ENCODE data around the gene ANKRD13C.
"Not testable (repeated sequence)": the region's sequence is repeated elsewhere in the genome, so short reads cannot be mapped to it uniquely, and the experiment has no call there.

The ANKRD13C gene

DNA sequence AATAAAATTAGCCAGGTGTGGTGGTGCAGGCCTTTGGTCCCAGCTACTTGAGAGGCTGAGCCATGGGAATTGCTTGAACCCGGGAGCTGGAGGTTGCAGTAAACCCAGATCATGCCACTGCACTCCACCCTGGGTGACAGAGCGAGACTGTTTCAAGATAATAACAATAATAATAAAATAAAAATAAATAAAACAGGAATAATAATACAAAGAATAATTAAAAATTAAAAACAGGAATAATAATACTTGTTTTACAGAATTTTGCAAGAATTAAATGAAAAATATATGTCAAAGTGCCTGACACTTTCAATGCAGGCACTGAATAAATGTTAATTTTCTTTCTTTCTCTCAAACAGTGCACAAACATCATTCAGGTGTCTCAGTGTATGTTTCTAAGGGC, 30.0 kb upstream of the ANKRD13C start:
- no peak for FAIRE-seq
- DNase-seq (ENCODE audit: insufficient read length, low spot score), result no peak
- TF ChIP-seq POLR2A (IDR thresholded peaks at IDR 0.05; ENCODE audit: low read depth, low read length) (no peak), TAF1 (IDR thresholded peaks at IDR 0.05; ENCODE audit: low read depth, low read length) (no peak), PAX5 (IDR thresholded peaks at IDR 0.05; ENCODE audit: insufficient read depth, low read length, severe bottlenecking) (no peak), POU2F2 (IDR thresholded peaks at IDR 0.05; ENCODE audit: low read depth, low read length) (no peak), SPI1 (IDR thresholded peaks at IDR 0.05; ENCODE audit: low read depth, low read length) (no peak)

DNA sequence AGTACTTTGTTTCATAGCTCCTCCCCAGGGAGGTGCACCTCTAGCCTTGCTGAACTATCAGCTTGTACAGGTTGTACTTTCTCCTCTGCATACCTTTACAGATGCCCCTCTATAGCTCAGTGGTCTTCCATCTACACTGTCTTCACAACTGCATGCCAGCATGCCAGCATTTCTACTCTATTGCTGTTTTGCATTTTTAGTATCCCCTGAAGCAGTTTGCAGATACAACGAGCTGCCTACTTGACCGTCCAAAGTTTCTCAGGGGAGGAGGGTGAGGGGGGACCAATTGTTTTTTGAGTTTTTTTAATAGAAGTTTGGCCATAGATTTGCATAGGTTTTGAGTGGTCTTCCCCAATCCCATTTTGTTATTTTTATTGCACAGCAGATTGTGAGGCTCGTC, 29.0 kb upstream of the ANKRD13C start:
- FAIRE-seq (no peak), DNase-seq (ENCODE audit: insufficient read length, low spot score) (no peak)
- TF ChIP-seq TAF1 (IDR thresholded peaks at IDR 0.05; ENCODE audit: low read depth, low read length) (no peak), SPI1 (IDR thresholded peaks at IDR 0.05; ENCODE audit: low read depth, low read length) (no peak), POU2F2 (IDR thresholded peaks at IDR 0.05; ENCODE audit: low read depth, low read length) (no peak), POLR2AphosphoS5 (IDR thresholded peaks at IDR 0.05; ENCODE audit: low read depth, low read length) (no peak), PAX5 (IDR thresholded peaks at IDR 0.05; ENCODE audit: insufficient read depth, low read length, severe bottlenecking) (no peak), POLR2A (IDR thresholded peaks at IDR 0.05; ENCODE audit: low read depth, low read length) (no peak)

DNA sequence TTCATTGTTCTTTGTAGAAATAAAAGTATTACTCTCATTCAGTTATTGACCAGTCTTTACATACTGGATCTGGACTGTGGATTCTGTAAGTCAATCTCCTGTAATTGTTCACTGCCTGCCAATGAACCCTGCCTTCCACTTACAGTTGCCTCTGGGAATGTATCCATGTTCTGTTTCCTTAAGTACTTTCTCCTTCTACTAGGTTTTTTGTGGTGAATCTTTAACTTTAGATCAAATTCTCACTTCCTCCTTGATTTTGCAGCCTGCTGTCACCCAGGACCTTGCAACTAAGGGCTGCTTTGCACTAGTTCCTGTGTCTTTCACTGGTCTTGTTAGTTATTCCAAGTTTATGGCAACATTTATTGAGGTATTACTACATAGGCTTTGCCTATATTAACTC, 28.2 kb upstream of the ANKRD13C start:
- FAIRE-seq (peak; percentile 43), DNase-seq (ENCODE audit: insufficient read length, low spot score) (peak; percentile 15)
- peak; percentile 92 for TF ChIP-seq SPI1 (IDR thresholded peaks at IDR 0.05; ENCODE audit: low read depth, low read length)
- TF ChIP-seq POLR2A (IDR thresholded peaks at IDR 0.05; ENCODE audit: low read depth, low read length), result no peak

GRCh38 chr1:70376196-70376595, 21.7 kb upstream of the ANKRD13C start:
- FAIRE-seq (no peak), DNase-seq (ENCODE audit: insufficient read length, low spot score) (no peak)
- TF ChIP-seq POLR2AphosphoS5 (IDR thresholded peaks at IDR 0.05; ENCODE audit: low read depth, low read length) (no peak), POLR2A (IDR thresholded peaks at IDR 0.05; ENCODE audit: low read depth, low read length) (no peak), POU2F2 (IDR thresholded peaks at IDR 0.05; ENCODE audit: low read depth, low read length) (no peak), TAF1 (IDR thresholded peaks at IDR 0.05; ENCODE audit: low read depth, low read length) (no peak), PAX5 (IDR thresholded peaks at IDR 0.05; ENCODE audit: insufficient read depth, low read length, severe bottlenecking) (no peak), SPI1 (IDR thresholded peaks at IDR 0.05; ENCODE audit: low read depth, low read length) (no peak)

DNA sequence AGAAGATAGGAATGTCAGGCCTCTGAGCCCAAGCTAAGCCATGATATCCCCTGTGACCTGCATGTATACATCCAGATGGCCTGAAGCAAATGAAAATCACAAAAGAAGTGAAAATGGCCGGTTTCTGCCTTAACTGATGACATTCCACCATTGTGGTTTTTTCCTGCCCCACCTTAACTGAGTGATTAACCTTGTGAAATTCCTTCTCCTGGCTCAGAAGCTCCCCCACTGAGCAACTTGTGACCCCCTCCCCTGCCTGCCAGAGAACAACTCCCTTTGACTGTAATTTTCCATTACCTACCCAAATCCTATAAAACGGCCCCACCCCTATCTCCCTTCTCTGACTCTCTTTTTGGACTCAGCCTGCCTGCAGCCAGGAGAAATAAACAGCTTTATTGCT, 19.1 kb upstream of the ANKRD13C start:
- not testable (repeated sequence) for DNase-seq (ENCODE audit: insufficient read length, low spot score); FAIRE-seq

- FAIRE-seq (no peak), DNase-seq (ENCODE audit: insufficient read length, low spot score) (no peak)
- TF ChIP-seq PAX5 (IDR thresholded peaks at IDR 0.05; ENCODE audit: insufficient read depth, low read length, severe bottlenecking), result no peak
- no peak for TF ChIP-seq POU2F2 (IDR thresholded peaks at IDR 0.05; ENCODE audit: low read depth, low read length)
- TF ChIP-seq SPI1 (IDR thresholded peaks at IDR 0.05; ENCODE audit: low read depth, low read length), result no peak
- TF ChIP-seq POLR2AphosphoS5 (IDR thresholded peaks at IDR 0.05; ENCODE audit: low read depth, low read length), result no peak
- TF ChIP-seq TAF1 (IDR thresholded peaks at IDR 0.05; ENCODE audit: low read depth, low read length), result no peak
- TF ChIP-seq POLR2A (IDR thresholded peaks at IDR 0.05; ENCODE audit: low read depth, low read length), result no peak
Observed at GRCh38 chr1:70372426-70372825, 17.9 kb upstream of the ANKRD13C start.

DNA sequence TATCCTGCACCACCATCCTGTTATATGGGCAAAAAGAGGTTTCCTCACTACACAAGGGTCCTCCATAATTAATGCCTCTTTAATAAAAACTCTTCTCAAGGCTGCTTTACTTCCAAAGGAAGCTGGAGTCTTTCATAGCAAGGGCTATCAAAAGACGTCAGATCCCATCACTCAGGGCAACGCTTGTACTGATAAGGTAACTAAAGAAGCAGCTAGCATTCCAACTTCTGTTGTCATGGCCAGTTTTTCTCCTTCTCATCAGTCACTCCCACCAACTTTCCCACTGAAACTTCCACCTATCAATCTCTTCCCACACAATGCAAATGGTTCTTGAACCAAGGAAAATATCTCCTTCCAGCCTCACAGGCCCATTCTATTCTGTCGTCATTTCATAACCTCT, 17.1 kb upstream of the ANKRD13C start:
- not testable (repeated sequence) for FAIRE-seq; DNase-seq (ENCODE audit: insufficient read length, low spot score)

DNA sequence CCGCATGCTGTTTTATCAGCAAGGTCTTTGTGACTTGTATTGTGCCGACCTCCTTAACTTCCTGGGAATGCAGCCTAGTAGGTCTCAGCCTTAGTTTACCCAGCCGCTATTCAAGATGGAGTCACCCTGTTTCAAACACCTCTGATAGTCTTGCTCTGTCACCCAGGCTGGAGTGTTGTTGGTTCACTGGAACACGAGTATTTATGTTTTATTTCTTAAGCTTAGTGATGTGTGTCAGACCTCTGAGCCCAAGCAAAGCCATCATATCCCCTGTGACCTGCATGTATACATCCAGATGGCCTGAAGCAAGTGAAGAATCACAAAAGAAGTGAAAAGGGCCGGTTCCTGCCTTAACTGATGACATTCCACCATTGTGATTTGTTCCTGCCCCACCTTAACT, 12.9 kb upstream of the ANKRD13C start:
- DNase-seq (ENCODE audit: insufficient read length, low spot score); FAIRE-seq: not testable (repeated sequence)

GRCh38 chr1:70366997-70367396, 12.5 kb upstream of the ANKRD13C start:
- FAIRE-seq; DNase-seq (ENCODE audit: insufficient read length, low spot score): not testable (repeated sequence)

- not testable (repeated sequence) for DNase-seq (ENCODE audit: insufficient read length, low spot score); FAIRE-seq
Observed at GRCh38 chr1:70366425-70366952, 12.0 kb upstream of the ANKRD13C start.

DNA sequence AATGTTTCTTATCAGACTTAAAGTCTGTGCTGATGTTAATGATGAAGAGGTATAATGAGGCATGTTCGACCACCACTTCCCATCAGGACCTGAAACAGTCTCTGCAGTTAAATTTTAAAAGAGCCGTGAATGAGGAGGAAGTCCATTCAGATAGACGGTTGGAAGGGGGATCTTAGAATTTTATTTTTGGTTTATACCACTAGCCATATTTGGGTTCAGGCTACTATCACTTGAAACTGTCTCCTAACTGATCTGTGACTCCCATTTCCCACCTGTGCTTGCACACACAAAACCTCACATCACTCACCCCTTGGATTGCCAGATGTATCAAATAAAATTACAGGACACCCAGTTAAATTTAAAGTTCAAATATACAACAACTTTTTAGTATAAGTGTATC, 9.9 kb upstream of the ANKRD13C start:
- TF ChIP-seq TAF1 (IDR thresholded peaks at IDR 0.05; ENCODE audit: low read depth, low read length) (no peak), POLR2AphosphoS5 (IDR thresholded peaks at IDR 0.05; ENCODE audit: low read depth, low read length) (no peak), POU2F2 (IDR thresholded peaks at IDR 0.05; ENCODE audit: low read depth, low read length) (no peak), PAX5 (IDR thresholded peaks at IDR 0.05; ENCODE audit: insufficient read depth, low read length, severe bottlenecking) (no peak), SPI1 (IDR thresholded peaks at IDR 0.05; ENCODE audit: low read depth, low read length) (no peak), POLR2A (IDR thresholded peaks at IDR 0.05; ENCODE audit: low read depth, low read length) (no peak)
- DNase-seq (ENCODE audit: insufficient read length, low spot score), result no peak
- no peak for FAIRE-seq

DNA sequence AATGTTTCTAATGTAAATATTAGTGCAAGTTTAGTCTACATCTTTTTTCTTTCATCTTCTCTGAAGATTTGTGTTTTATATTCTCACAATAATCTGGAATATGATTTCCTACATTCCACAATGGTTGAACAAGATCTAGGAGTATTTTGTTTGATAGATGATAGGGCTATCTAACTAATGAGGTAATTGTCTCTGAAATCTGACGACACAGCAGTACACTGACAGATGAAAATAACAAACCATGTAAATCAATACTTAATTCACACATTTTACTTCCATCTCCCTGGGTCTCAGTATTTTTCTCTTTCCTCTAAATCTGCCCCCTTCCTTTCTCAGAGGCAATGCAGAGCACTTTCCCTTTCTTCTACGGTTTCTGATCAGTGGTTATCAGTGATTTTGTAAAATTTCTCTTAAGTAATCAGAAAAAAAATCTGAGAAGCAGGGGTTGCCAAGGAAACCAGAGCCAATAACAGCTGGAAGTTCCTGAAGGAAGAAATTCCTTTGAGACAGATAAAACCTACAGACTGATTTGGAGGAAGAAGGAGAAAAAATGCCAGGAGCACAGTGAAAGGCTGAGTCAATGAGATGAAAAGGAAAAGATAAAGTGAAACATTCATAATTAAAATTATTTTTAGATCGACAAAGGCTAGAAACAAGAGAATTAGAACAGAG, 7.3 kb upstream of the ANKRD13C start:
- DNase-seq (ENCODE audit: insufficient read length, low spot score) (no peak), FAIRE-seq (no peak)
- TF ChIP-seq PAX5 (IDR thresholded peaks at IDR 0.05; ENCODE audit: insufficient read depth, low read length, severe bottlenecking), result no peak
- no peak for TF ChIP-seq SPI1 (IDR thresholded peaks at IDR 0.05; ENCODE audit: low read depth, low read length)
- no peak for TF ChIP-seq TAF1 (IDR thresholded peaks at IDR 0.05; ENCODE audit: low read depth, low read length)
- TF ChIP-seq POLR2AphosphoS5 (IDR thresholded peaks at IDR 0.05; ENCODE audit: low read depth, low read length), result no peak
- TF ChIP-seq POLR2A (IDR thresholded peaks at IDR 0.05; ENCODE audit: low read depth, low read length), result no peak
- TF ChIP-seq POU2F2 (IDR thresholded peaks at IDR 0.05; ENCODE audit: low read depth, low read length), result no peak
